ENCODE results near the gene HGS. TPM values are rescaled to one million over a fixed set of nuclear protein-coding genes. Genes with fewer than 3 reads are reported as not detected.

Gene HGS
- total and polyA plus RNA-seq, 2 of the 13 experiments (the other 11 are each of a cell fraction or from before 2014, with no cell fraction given): 73.3 to 78.1 TPM

DNA sequence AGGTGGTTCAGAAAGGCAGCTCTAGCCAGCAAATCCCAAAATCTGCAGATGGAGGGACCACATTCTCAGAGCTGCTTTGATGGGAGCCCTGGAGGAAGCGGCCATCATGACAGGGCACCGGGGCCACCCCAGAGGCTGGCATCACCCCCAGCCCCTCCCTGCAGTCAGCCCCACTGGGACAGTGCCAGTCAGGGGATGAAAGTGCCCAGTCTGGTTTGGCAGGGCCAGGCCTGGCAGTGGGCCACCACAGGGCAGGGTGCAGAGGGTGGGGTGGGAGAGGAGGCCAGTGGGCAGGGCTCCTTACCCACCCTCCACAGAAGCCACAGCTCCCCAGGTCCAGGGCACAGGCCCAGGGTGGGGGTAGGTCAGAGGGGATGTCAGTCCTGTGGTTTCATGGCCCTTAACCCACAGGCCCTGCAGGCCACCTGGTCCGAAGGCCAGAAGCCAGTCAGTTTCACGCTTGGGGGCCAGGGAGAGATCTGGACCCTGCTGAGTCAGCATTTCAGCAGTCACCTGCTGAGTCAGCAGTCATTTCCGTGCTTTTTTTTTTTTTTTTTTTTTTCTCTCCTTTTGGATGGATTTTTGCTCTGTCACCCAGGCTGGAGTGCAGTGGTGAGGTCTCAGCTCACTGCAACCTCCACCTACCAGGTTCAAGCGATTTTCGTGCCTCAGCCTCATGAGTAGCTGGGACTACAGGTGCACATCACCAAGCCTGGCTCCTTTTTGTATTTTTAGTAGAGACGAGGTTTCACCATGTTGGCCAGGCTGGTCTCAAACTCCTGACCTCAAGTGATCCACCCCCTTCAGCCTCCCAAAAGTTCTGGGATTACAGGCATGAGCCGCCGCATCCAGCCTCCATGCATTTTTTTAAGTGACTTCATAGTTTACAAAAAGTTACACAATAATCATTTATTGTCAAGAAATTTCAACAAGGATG is 38.6 kb downstream of the HGS start (continued):
- peak; percentile 54; the same call in 1 of the 2 replicates for TF ChIP-seq ZSCAN21 (CRISPR knock-in tag; IDR thresholded peaks at IDR 0.05; ENCODE audit: borderline replicate concordance)
- TF ChIP-seq ZNF362 (CRISPR knock-in tag; IDR thresholded peaks at IDR 0.05; ENCODE audit: borderline replicate concordance): peak; percentile 79; the same call in 1 of the 2 replicates
- TF ChIP-seq, protein P1, sequence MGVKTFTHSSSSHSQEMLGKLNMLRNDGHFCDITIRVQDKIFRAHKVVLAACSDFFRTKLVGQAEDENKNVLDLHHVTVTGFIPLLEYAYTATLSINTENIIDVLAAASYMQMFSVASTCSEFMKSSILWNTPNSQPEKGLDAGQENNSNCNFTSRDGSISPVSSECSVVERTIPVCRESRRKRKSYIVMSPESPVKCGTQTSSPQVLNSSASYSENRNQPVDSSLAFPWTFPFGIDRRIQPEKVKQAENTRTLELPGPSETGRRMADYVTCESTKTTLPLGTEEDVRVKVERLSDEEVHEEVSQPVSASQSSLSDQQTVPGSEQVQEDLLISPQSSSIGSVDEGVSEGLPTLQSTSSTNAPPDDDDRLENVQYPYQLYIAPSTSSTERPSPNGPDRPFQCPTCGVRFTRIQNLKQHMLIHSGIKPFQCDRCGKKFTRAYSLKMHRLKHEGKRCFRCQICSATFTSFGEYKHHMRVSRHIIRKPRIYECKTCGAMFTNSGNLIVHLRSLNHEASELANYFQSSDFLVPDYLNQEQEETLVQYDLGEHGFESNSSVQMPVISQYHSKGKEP (CRISPR knock-in tag; IDR thresholded peaks at IDR 0.05): no peak
- no peak for TF ChIP-seq KLF9 (CRISPR knock-in tag; IDR thresholded peaks at IDR 0.05; ENCODE audit: low read depth)
- peak; percentile 61; the same call in 1 of the 2 replicates for TF ChIP-seq POLR2G (IDR thresholded peaks at IDR 0.05; ENCODE audit: low read depth, low read length)
- TF ChIP-seq ZNF101 (CRISPR knock-in tag; IDR thresholded peaks at IDR 0.05; ENCODE audit: borderline replicate concordance, low read depth): no peak
- TF ChIP-seq TAF15 (IDR thresholded peaks at IDR 0.05; ENCODE audit: low read depth, low read length, poor library complexity, severe bottlenecking): peak; percentile 67
- TF ChIP-seq ZNF83 (CRISPR knock-in tag; IDR thresholded peaks at IDR 0.05; ENCODE audit: borderline replicate concordance): 0 out of 2 replicates have a peak, but pooled peaks have one; percentile 68
- TF ChIP-seq MED1 (CRISPR knock-in tag; IDR thresholded peaks at IDR 0.05): 0 out of 2 replicates have a peak, but pooled peaks have one; percentile 25
- TF ChIP-seq RAD21 (CRISPR knock-in tag; IDR thresholded peaks at IDR 0.05): 0 out of 2 replicates have a peak, but pooled peaks have one; percentile 13
- 0 out of 2 replicates have a peak, but pooled peaks have one; percentile 13 for TF ChIP-seq NCOA1 (CRISPR knock-in tag; IDR thresholded peaks at IDR 0.05)
- no peak for TF ChIP-seq ZNF484 (CRISPR knock-in tag; IDR thresholded peaks at IDR 0.05; ENCODE audit: borderline replicate concordance, low read depth)
- peak; percentile 100 for TF ChIP-seq MAFF (IDR thresholded peaks at IDR 0.05; ENCODE audit: low read depth, low read length)
- TF ChIP-seq ELF3 (CRISPR knock-in tag; IDR thresholded peaks at IDR 0.05): no peak
- no peak for TF ChIP-seq GATAD1 (CRISPR knock-in tag; IDR thresholded peaks at IDR 0.05)
- TF ChIP-seq ZNF503 (CRISPR knock-in tag; IDR thresholded peaks at IDR 0.05): no peak
